WI38 (cell line): ENCODE measurements around the gene CREM.

Experiments
- H3K4me3 ChIP-seq: 2 replicates; pipeline ENCODE4 v1.5.1; 2011; ENCODE audit warnings: low read depth, mild to moderate bottlenecking, control low read depth, low read length
- TF ChIP-seq, protein P1 (sequence below): IDR thresholded peaks from 2 replicates; pipeline ENCODE4 v1.5.1; 2012; ENCODE audit warnings: low read depth, mild to moderate bottlenecking, control low read depth, low read length

CREM gene

GRCh38 chr10:35244549-35244948 lies 117.9 kb downstream of the CREM start:
- TF ChIP-seq, protein P1, sequence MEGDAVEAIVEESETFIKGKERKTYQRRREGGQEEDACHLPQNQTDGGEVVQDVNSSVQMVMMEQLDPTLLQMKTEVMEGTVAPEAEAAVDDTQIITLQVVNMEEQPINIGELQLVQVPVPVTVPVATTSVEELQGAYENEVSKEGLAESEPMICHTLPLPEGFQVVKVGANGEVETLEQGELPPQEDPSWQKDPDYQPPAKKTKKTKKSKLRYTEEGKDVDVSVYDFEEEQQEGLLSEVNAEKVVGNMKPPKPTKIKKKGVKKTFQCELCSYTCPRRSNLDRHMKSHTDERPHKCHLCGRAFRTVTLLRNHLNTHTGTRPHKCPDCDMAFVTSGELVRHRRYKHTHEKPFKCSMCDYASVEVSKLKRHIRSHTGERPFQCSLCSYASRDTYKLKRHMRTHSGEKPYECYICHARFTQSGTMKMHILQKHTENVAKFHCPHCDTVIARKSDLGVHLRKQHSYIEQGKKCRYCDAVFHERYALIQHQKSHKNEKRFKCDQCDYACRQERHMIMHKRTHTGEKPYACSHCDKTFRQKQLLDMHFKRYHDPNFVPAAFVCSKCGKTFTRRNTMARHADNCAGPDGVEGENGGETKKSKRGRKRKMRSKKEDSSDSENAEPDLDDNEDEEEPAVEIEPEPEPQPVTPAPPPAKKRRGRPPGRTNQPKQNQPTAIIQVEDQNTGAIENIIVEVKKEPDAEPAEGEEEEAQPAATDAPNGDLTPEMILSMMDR = no peak
- H3K4me3 ChIP-seq = no peak overlapping the region

DNA sequence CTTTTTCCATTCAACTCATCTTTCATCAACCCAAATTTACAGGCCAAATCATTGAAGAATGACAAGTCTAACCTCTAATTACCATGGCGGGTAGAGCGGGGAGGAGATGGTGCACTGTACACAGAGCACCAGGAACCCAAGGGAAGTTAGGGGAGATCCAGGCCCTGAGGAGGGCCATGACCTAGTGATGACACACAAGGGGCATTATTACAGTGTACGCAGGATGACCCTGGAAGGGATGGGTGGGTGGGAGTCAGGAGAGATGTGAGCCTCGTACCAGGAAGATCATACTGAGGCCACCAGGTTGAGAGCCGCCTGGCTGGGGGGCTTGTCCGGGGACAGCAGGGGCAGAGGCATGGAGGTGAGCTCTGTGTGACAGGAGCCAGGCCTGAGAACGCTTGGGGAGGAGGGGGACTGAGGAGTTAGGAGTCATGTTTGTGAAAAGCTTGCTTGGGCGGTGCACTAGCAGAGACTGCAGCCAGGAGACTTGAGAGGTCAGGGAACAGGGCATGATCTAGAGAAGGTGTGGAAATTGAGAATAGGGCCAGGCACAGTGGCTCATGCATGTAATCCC lies 120.2 kb downstream of the CREM start:
- no peak overlapping the region for H3K4me3 ChIP-seq
- TF ChIP-seq, protein P1 = no peak

DNA sequence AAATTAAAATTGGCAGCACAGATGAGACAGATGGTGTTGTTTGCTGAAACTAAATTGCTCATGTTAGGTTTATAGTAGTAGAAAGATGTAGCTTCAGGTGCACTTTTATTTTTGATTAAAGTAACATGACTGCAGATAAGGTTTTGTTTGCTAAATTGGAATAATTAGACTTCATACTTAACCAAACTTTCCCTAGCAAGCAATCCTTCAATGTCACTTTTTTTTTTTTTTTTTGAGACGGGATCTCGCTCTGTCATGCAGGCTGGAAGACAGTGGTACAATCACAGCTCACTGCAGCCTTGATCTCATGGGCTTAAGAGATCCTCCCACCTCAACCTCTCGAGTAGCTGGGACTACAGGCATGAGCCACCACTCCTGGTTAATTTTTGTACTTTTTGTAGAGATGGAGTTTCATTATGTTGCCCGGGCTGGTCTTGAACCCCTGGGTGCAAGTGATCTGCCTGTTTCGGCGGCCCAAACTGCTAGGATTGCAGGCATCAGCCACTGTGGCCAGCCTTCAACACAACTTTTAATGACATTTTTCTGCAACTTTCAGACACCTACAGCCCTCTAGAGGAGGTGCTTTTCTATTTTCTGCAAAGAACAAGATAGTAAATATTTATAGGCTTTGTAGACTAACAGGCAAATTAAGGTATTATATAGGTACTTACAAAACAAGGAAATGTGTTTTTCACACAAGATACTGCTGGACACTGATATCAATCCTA lies 124.9 kb downstream of the CREM start:
- no peak overlapping the region for H3K4me3 ChIP-seq
- TF ChIP-seq, protein P1 = no peak

- H3K4me3 ChIP-seq = no peak overlapping the region
- TF ChIP-seq, protein P1 = no peak
These were observed 130.7 kb downstream of the CREM start for GRCh38 chr10:35257057-35257983.

DNA sequence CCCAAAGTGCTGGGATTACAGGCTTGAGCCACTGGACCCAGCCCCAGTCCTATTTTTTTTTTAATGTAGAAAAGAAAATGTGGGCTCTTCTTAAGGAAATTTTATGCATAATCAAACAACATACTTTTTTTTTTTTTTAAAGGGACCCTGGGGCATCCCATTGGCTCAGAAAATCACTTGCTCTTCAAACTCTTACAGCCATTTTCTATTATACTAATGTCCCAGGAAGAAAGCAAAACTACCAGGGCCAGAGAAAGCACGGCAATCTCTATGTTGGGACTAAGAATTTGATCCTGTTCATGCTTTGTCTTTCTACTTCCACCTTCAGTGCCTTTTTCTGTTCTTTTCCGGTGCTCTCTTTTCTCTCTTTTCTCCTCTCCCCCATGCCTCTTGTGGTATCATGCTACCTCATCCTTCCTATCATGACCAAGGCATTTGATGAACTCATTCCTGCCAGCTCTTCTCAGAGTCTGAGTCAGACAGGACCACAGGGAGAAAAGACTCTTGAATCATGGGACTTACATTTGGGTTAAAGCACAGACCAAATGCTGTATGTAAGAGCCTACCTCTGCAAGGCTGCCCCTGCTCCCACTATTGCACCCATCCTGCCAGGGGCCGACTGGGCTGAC lies 133.2 kb downstream of the CREM start:
- TF ChIP-seq, protein P1 = no peak
- H3K4me3 ChIP-seq = no peak overlapping the region

GRCh38 chr10:35262436-35262835 lies 135.8 kb downstream of the CREM start:
- TF ChIP-seq, protein P1 = no peak
- no peak overlapping the region for H3K4me3 ChIP-seq
